Activated naive CD8-positive, alpha-beta T cell treated with anti-CD3 and anti-CD28 coated beads, Interleukin-2, amount 10 ng/mL, durations not matched to agents 7 days and 5 days (primary cell): ENCODE measurements around the gene PRKCB. TPM values are rescaled to one million over a fixed set of nuclear protein-coding genes. Genes with fewer than 3 reads are reported as not detected.
A peak's percentile ranks its signal among the peaks of the same experiment; 100 is the strongest.

Source experiments
- ATAC-seq: fragments of 150-1000 bp; cut with Tn5 transposase; one replicate; pipeline ENCODE4 v1.10.0; 2021; ENCODE audit warnings: low read depth, moderate library complexity
- POLR2A ChIA-PET: fragments of 350-600 bp; sonication (Branson Sonifier 250); formaldehyde crosslinking; loops from one replicate; lab custom pipeline; 2021; ENCODE audit warnings: antibody characterized with exemption; lab: Charles Lee
- DNase-seq: peaks from one replicate; pipeline ENCODE4 v3.0.0; 2021
- H3K27ac Mint-ChIP-seq: one replicate; pipeline ENCODE4 v1.8.0; 2022; ENCODE audit warnings: mild to moderate bottlenecking, mixed read lengths
- H3K27me3 Mint-ChIP-seq: one replicate; pipeline ENCODE4 v1.8.0; 2022; ENCODE audit warnings: mild to moderate bottlenecking, moderate library complexity, mixed read lengths
- H3K36me3 Mint-ChIP-seq: one replicate; pipeline ENCODE4 v1.8.0; 2021; ENCODE audit warnings: mild to moderate bottlenecking, mixed read lengths
- H3K4me1 Mint-ChIP-seq: one replicate; pipeline ENCODE4 v1.8.0; 2021; ENCODE audit warnings: mixed read lengths
- H3K4me3 Mint-ChIP-seq: one replicate; pipeline ENCODE4 v1.8.0; 2022; ENCODE audit warnings: mild to moderate bottlenecking, moderate library complexity, mixed read lengths
- H3K9me3 Mint-ChIP-seq: one replicate; pipeline ENCODE4 v1.8.0; 2021; ENCODE audit warnings: mixed read lengths
- total RNA-seq, 2 experiments: library from RNA; stranded (reverse); gene quantifications; one replicate each; pipeline ENCODE4 v1.2.3, GENCODE V29; 2021

PRKCB gene
- total RNA-seq, 2 experiments from 2014 or later: 120 to 123 TPM

- Mint-ChIP-seq H3K9me3 (peaks cover 1% of the 10 kb centered on the region), H3K27ac (peak overlapping the region; percentile 77), H3K27me3 (no peaks in the 10 kb centered on the region), H3K4me3 (no peak overlapping the region), H3K36me3 (peaks cover 30% of the 10 kb centered on the region), H3K4me1 (peaks cover 72% of the 10 kb centered on the region)
- no peak for DNase-seq
- ATAC-seq: no peak
- POLR2A ChIA-PET: interaction anchor here (0.5 to 0.8 kb wide), 3 partner anchors 39 to 780 kb away, joined by 3 to 8 read pairs (median 5); no protein-coding TSS in a partner anchor
Observed at GRCh38 chr16:23879735-23880373, 44.1 kb downstream of the PRKCB start.

- POLR2A ChIA-PET: no interaction called here
- peaks cover 50% of the 10 kb centered on the region for H3K36me3 Mint-ChIP-seq
- ATAC-seq (no peak), DNase-seq (no peak)
- peaks cover 19% of the 10 kb centered on the region for H3K4me1 Mint-ChIP-seq
- peaks cover 2% of the 10 kb centered on the region for H3K9me3 Mint-ChIP-seq
- no peaks in the 10 kb centered on the region for H3K27me3 Mint-ChIP-seq
- H3K27ac Mint-ChIP-seq: no peak overlapping the region
- no peak overlapping the region for H3K4me3 Mint-ChIP-seq
Observed at GRCh38 chr16:23889189-23889588, 53.4 kb downstream of the PRKCB start.

- DNase-seq: no peak
- POLR2A ChIA-PET: no interaction called here
- no peak for ATAC-seq
- Mint-ChIP-seq H3K27ac (no peak overlapping the region), H3K27me3 (no peaks in the 10 kb centered on the region), H3K4me1 (peaks cover 28% of the 10 kb centered on the region), H3K4me3 (no peak overlapping the region), H3K36me3 (peaks cover 43% of the 10 kb centered on the region), H3K9me3 (no peaks in the 10 kb centered on the region)
Observed at GRCh38 chr16:23893986-23894385, 58.2 kb downstream of the PRKCB start.

GRCh38 chr16:23895052-23895451 is 59.3 kb downstream of the PRKCB start:
- POLR2A ChIA-PET: no interaction called here
- ATAC-seq (no peak), DNase-seq (no peak)
- H3K27me3 Mint-ChIP-seq: no peaks in the 10 kb centered on the region
- no peak overlapping the region for H3K4me3 Mint-ChIP-seq
- peaks cover 25% of the 10 kb centered on the region for H3K4me1 Mint-ChIP-seq
- H3K36me3 Mint-ChIP-seq: peaks cover 37% of the 10 kb centered on the region
- H3K9me3 Mint-ChIP-seq: no peaks in the 10 kb centered on the region
- no peak overlapping the region for H3K27ac Mint-ChIP-seq

- H3K9me3 Mint-ChIP-seq: no peaks in the 10 kb centered on the region
- ATAC-seq (peak; percentile 66), DNase-seq (no peak)
- H3K36me3 Mint-ChIP-seq: peaks cover 36% of the 10 kb centered on the region
- H3K27ac Mint-ChIP-seq: peak overlapping the region; percentile 69
- peak overlapping the region; percentile 55 for H3K4me3 Mint-ChIP-seq
- no peaks in the 10 kb centered on the region for H3K27me3 Mint-ChIP-seq
- peaks cover 34% of the 10 kb centered on the region for H3K4me1 Mint-ChIP-seq
- POLR2A ChIA-PET: interaction anchor here (0.9 kb wide), 1 partner anchor 20 kb away, joined by 3 read pairs; no protein-coding TSS in a partner anchor
Observed at GRCh38 chr16:23896832-23897821, 61.3 kb downstream of the PRKCB start.

GRCh38 chr16:23898682-23899430 is 63.1 kb downstream of the PRKCB start:
- Mint-ChIP-seq H3K9me3 (no peaks in the 10 kb centered on the region), H3K4me3 (no peak overlapping the region), H3K36me3 (peaks cover 28% of the 10 kb centered on the region), H3K27me3 (no peaks in the 10 kb centered on the region), H3K27ac (no peak overlapping the region), H3K4me1 (peaks cover 40% of the 10 kb centered on the region)
- POLR2A ChIA-PET: no interaction called here
- DNase-seq (no peak), ATAC-seq (no peak)

GRCh38 chr16:23899869-23900268 is 64.1 kb downstream of the PRKCB start:
- H3K9me3 Mint-ChIP-seq: no peaks in the 10 kb centered on the region
- no peak for DNase-seq
- no peaks in the 10 kb centered on the region for H3K27me3 Mint-ChIP-seq
- POLR2A ChIA-PET: interaction anchor here (0.6 kb wide), 1 partner anchor 38 kb away, joined by 3 read pairs; no protein-coding TSS in a partner anchor
- ATAC-seq: no peak
- no peak overlapping the region for H3K4me3 Mint-ChIP-seq
- no peak overlapping the region for H3K27ac Mint-ChIP-seq
- peaks cover 39% of the 10 kb centered on the region for H3K4me1 Mint-ChIP-seq
- H3K36me3 Mint-ChIP-seq: peaks cover 21% of the 10 kb centered on the region

- Mint-ChIP-seq H3K4me3 (no peak overlapping the region), H3K27me3 (no peaks in the 10 kb centered on the region), H3K27ac (no peak overlapping the region), H3K4me1 (peaks cover 39% of the 10 kb centered on the region), H3K9me3 (no peaks in the 10 kb centered on the region), H3K36me3 (peaks cover 24% of the 10 kb centered on the region)
- DNase-seq: no peak
- POLR2A ChIA-PET: interaction anchor here (0.6 kb wide), 1 partner anchor 38 kb away, joined by 3 read pairs; no protein-coding TSS in a partner anchor
- no peak for ATAC-seq
Observed at GRCh38 chr16:23900480-23901177, 64.8 kb downstream of the PRKCB start.

- H3K9me3 Mint-ChIP-seq: no peaks in the 10 kb centered on the region
- peaks cover 28% of the 10 kb centered on the region for H3K36me3 Mint-ChIP-seq
- H3K4me1 Mint-ChIP-seq: peaks cover 37% of the 10 kb centered on the region
- ATAC-seq (no peak), DNase-seq (no peak)
- POLR2A ChIA-PET: no interaction called here
- H3K27ac Mint-ChIP-seq: peak overlapping the region; percentile 26
- peak overlapping the region; percentile 24 for H3K4me3 Mint-ChIP-seq
- no peaks in the 10 kb centered on the region for H3K27me3 Mint-ChIP-seq
Observed at GRCh38 chr16:23901178-23902033, 65.6 kb downstream of the PRKCB start.

GRCh38 chr16:23902034-23902747 is 66.4 kb downstream of the PRKCB start:
- DNase-seq (no peak), ATAC-seq (no peak)
- POLR2A ChIA-PET: no interaction called here
- H3K27me3 Mint-ChIP-seq: no peaks in the 10 kb centered on the region
- no peak overlapping the region for H3K4me3 Mint-ChIP-seq
- no peaks in the 10 kb centered on the region for H3K9me3 Mint-ChIP-seq
- H3K4me1 Mint-ChIP-seq: peaks cover 31% of the 10 kb centered on the region
- no peak overlapping the region for H3K27ac Mint-ChIP-seq
- peaks cover 25% of the 10 kb centered on the region for H3K36me3 Mint-ChIP-seq

- H3K4me3 Mint-ChIP-seq: no peak overlapping the region
- POLR2A ChIA-PET: no interaction called here
- H3K36me3 Mint-ChIP-seq: peaks cover 25% of the 10 kb centered on the region
- ATAC-seq: no peak
- H3K9me3 Mint-ChIP-seq: no peaks in the 10 kb centered on the region
- no peak for DNase-seq
- H3K27ac Mint-ChIP-seq: no peak overlapping the region
- peaks cover 27% of the 10 kb centered on the region for H3K4me1 Mint-ChIP-seq
- H3K27me3 Mint-ChIP-seq: no peaks in the 10 kb centered on the region
Observed at GRCh38 chr16:23902748-23903414, 67.1 kb downstream of the PRKCB start.
